ENCODE data around the gene TTLL10.

DNA sequence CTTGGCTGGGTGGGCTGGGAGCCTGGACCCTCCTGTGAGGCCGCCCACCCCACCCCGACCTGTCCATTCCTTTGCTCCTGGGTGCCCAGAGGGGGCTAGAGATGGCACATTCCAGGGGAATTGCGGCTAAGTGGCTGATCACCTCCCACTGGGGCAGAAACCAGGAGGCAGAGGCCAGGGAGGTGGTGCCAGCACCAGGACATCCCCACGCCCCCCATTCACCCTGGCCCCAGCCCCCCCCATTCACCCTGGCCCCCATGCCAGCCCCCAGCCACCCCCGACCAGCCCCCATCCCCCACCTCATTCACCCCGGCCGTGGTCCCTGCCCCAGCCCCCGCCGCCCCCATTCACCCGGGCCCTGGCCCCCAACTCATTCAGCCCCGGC is 66.7 kb downstream of the TTLL10 start:
- TF ChIP-seq, protein P1, sequence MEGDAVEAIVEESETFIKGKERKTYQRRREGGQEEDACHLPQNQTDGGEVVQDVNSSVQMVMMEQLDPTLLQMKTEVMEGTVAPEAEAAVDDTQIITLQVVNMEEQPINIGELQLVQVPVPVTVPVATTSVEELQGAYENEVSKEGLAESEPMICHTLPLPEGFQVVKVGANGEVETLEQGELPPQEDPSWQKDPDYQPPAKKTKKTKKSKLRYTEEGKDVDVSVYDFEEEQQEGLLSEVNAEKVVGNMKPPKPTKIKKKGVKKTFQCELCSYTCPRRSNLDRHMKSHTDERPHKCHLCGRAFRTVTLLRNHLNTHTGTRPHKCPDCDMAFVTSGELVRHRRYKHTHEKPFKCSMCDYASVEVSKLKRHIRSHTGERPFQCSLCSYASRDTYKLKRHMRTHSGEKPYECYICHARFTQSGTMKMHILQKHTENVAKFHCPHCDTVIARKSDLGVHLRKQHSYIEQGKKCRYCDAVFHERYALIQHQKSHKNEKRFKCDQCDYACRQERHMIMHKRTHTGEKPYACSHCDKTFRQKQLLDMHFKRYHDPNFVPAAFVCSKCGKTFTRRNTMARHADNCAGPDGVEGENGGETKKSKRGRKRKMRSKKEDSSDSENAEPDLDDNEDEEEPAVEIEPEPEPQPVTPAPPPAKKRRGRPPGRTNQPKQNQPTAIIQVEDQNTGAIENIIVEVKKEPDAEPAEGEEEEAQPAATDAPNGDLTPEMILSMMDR (IDR thresholded peaks at IDR 0.05), result no peak
- TF ChIP-seq POLR2AphosphoS5 (IDR thresholded peaks at IDR 0.05), result no peak
